ENCODE results near the gene CTNS. TPM values are rescaled to one million over a fixed set of nuclear protein-coding genes. Genes with fewer than 3 reads are reported as not detected.
A peak's percentile ranks its signal among the peaks of the same experiment; 100 is the strongest.
"Not testable (repeated sequence)": the region's sequence is repeated elsewhere in the genome, so short reads cannot be mapped to it uniquely, and the experiment has no call there.

Gene CTNS
- total and polyA plus RNA-seq, 8 donors, result 4.0 to 74.5 (median 11.9) TPM

GRCh38 chr17:3704931-3705717 is 68.6 kb downstream of the CTNS start:
- Histone ChIP-seq H3K4me3 (no peak overlapping the region), H3K36me3 (no peaks in the 10 kb centered on the region), H3K4me1 (no peaks in the 10 kb centered on the region), H3K27me3 (no peaks in the 10 kb centered on the region), H3K27ac (no peak overlapping the region), H3K9me3 (no peaks in the 10 kb centered on the region)
- intact Hi-C loops (cut with DNase I; ENCODE audit: low total_unique reads), result no loop called here
- WGBS, 5 donors, result 83 to 88% (median 85%) methylated on average over 20 of the region's 20 CpGs
- TF ChIP-seq EP300 (IDR thresholded peaks at IDR 0.05) (no peak), POLR2A (IDR thresholded peaks at IDR 0.05) (no peak), POLR2AphosphoS5 (IDR thresholded peaks at IDR 0.05) (no peak)
- TF ChIP-seq, protein P1, sequence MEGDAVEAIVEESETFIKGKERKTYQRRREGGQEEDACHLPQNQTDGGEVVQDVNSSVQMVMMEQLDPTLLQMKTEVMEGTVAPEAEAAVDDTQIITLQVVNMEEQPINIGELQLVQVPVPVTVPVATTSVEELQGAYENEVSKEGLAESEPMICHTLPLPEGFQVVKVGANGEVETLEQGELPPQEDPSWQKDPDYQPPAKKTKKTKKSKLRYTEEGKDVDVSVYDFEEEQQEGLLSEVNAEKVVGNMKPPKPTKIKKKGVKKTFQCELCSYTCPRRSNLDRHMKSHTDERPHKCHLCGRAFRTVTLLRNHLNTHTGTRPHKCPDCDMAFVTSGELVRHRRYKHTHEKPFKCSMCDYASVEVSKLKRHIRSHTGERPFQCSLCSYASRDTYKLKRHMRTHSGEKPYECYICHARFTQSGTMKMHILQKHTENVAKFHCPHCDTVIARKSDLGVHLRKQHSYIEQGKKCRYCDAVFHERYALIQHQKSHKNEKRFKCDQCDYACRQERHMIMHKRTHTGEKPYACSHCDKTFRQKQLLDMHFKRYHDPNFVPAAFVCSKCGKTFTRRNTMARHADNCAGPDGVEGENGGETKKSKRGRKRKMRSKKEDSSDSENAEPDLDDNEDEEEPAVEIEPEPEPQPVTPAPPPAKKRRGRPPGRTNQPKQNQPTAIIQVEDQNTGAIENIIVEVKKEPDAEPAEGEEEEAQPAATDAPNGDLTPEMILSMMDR (IDR thresholded peaks at IDR 0.05), result no peak
- DNase-seq, result no peak

DNA sequence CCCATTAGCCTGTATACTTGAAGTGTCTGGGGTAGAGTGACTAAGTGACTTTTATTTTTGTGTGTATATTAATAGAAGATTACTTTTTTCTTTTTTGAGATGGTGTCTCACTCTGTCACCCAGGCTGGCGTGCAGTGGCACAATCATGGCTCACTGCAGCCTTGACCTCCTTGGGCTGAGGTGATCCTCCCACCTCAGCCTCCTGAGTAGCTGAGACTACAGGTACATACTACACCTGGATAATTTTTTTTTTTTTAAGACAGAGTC is 69.1 kb downstream of the CTNS start:
- H3K36me3 ChIP-seq; H3K27ac ChIP-seq; H3K4me3 ChIP-seq; H3K9me3 ChIP-seq; H3K27me3 ChIP-seq; intact Hi-C loops (cut with DNase I; ENCODE audit: low total_unique reads); H3K4me1 ChIP-seq; DNase-seq: not testable (repeated sequence)
- WGBS, 5 donors, result 89 to 100% (median 96%) methylated on average over 1 of the region's 1 CpG

DNA sequence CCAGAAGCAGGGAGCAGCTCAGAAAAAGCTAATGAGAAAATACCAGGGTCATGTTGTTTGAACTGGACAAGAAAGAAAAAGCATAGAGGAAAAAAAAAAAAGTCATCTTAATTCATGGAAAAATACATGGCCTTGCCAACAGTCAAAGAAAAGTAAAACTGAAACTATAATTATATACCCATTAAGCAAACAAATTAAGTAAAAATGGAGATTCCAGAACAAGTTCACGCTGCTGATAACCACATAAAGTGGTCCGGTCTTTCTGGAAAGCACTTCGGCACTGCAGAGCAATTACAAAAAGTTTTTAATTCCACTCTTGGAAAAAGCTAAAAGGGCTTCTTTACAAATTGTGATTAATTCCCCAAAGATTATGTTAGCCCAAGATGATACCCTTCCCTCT is 71.8 kb downstream of the CTNS start:
- intact Hi-C loops (cut with DNase I; ENCODE audit: low total_unique reads), result no loop called here
- Histone ChIP-seq H3K4me1 (peaks cover 0 to 7% (median 0%) of the 10 kb centered on the region in 4 donors), H3K27ac (peak overlapping the region in 1 of 5 donors; percentile 39), H3K27me3 (no peaks in the 10 kb centered on the region), H3K4me3 (no peak overlapping the region), H3K9me3 (no peaks in the 10 kb centered on the region), H3K36me3 (peaks cover 3 to 18% (median 13%) of the 10 kb centered on the region in 4 donors)
- WGBS, 5 donors, result 27 to 50% (median 29%) methylated on average over 3 of the region's 3 CpGs
- TF ChIP-seq POLR2A (IDR thresholded peaks at IDR 0.05), result no peak
- no peak for TF ChIP-seq POLR2AphosphoS5 (IDR thresholded peaks at IDR 0.05)
- no peak for TF ChIP-seq EP300 (IDR thresholded peaks at IDR 0.05)
- TF ChIP-seq, protein P1 (IDR thresholded peaks at IDR 0.05), result no peak
- DNase-seq, result no peak

DNA sequence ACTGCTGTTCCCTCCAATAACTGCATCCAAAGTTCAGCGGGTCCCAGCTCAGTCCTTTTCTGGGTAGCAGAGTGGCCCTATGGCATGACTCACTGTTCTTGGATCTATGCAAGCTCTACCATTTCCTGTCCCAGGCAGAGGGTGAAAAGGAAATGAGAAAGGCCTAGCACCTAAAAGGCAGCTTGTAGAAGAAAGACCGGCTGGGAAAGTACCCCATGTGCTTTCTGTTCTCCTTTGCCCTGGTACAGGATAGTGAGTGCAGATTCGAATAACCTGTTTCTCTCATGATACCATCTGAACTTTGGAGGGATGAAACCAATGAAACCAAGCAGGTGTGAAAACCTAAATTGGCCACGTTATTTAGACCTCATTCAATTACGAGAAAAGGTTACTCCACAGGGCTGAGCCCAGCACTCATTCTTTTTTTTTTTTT is 74.4 kb downstream of the CTNS start:
- Histone ChIP-seq H3K9me3 (no peaks in the 10 kb centered on the region), H3K27me3 (no peaks in the 10 kb centered on the region), H3K4me3 (no peak overlapping the region), H3K27ac (peak overlapping the region in 2 of 5 donors; percentile 22 to 68), H3K36me3 (peaks cover 19 to 44% (median 37%) of the 10 kb centered on the region in 4 donors), H3K4me1 (peaks cover 0 to 7% (median 0%) of the 10 kb centered on the region in 4 donors)
- peak in 1 of 2 donors; percentile 69 for DNase-seq
- WGBS, 5 donors, result 54 to 73% (median 68%) methylated on average over 5 of the region's 5 CpGs
- intact Hi-C loops (cut with DNase I; ENCODE audit: low total_unique reads), result no loop called here
- TF ChIP-seq EP300 (IDR thresholded peaks at IDR 0.05), result no peak
- TF ChIP-seq, protein P1 (IDR thresholded peaks at IDR 0.05), result no peak
- TF ChIP-seq POLR2AphosphoS5 (IDR thresholded peaks at IDR 0.05), result peak in 1 of 3 donors; percentile 20

Other genes starting within 250 kb of the CTNS start
- gene OR1E1, start 238.3 kb upstream of the CTNS start, total RNA-seq, result not detected
- gene OR1E1, start 238.3 kb upstream of the CTNS start, polyA plus RNA-seq, result not detected
- gene OR3A3, start 225.4 kb upstream of the CTNS start, total RNA-seq, result not detected
- not detected for gene OR3A3, start 225.4 kb upstream of the CTNS start, polyA plus RNA-seq
- not detected for gene OR1E2, start 202.9 kb upstream of the CTNS start, total RNA-seq
- gene OR1E2, start 202.9 kb upstream of the CTNS start, polyA plus RNA-seq, result not detected
- 1 to 10 TPM in 1 of 5 donors, not detected in 4; 4.1 TPM for gene SPATA22, start 164.9 kb upstream of the CTNS start, total RNA-seq
- 1 to 10 TPM in 1 of 3 donors, not detected in 2; 1.1 TPM for gene SPATA22, start 164.9 kb upstream of the CTNS start, polyA plus RNA-seq
- 1 to 10 TPM in 4 of 5 donors, not detected in 1; 2.7 to 7.3 (median 4.7) TPM for gene ASPA, start 160.8 kb upstream of the CTNS start, total RNA-seq
- gene ASPA, start 160.8 kb upstream of the CTNS start, polyA plus RNA-seq, result 1 to 10 TPM in 2 of 3 donors, under 1 TPM in 1; 0.53 to 3.1 (median 2.2) TPM
- 1 to 10 TPM in 3 of 5 donors, under 1 TPM in 2; under 0.01 to 6.7 (median 1.2) TPM for gene TRPV3, start 78.9 kb upstream of the CTNS start, total RNA-seq
- under 1 TPM in 2 of 3 donors, not detected in 1; 0.25 to 0.33 TPM for gene TRPV3, start 78.9 kb upstream of the CTNS start, polyA plus RNA-seq
- gene TRPV1, start 27.3 kb upstream of the CTNS start, total RNA-seq, result 10 to 100 TPM in 4 of 5 donors, 1 to 10 TPM in 1; 3.9 to 71.8 (median 19.4) TPM
- 1 to 10 TPM in 2 of 3 donors, under 1 TPM in 1; 0.92 to 4.2 (median 3.1) TPM for gene TRPV1, start 27.3 kb upstream of the CTNS start, polyA plus RNA-seq
- 10 to 100 TPM; 10.5 to 29.4 (median 12.3) TPM for gene SHPK, start 510 bp upstream of the CTNS start, total RNA-seq
- 1 to 10 TPM; 4.9 to 5.5 (median 5.1) TPM for gene SHPK, start 510 bp upstream of the CTNS start, polyA plus RNA-seq
- 100 to 1,000 TPM in 4 of 5 donors, 10 to 100 TPM in 1; 52.7 to 229 (median 108) TPM for gene TAX1BP3, start 31.8 kb downstream of the CTNS start, total RNA-seq
- gene TAX1BP3, start 31.8 kb downstream of the CTNS start, polyA plus RNA-seq, result 100 to 1,000 TPM; 114 to 267 (median 235) TPM
- 10 to 100 TPM in 2 of 5 donors, 1 to 10 TPM in 1, not detected in 2; 2.6 to 28.6 (median 19.1) TPM for gene EMC6, start 32.1 kb downstream of the CTNS start, total RNA-seq
- gene EMC6, start 32.1 kb downstream of the CTNS start, polyA plus RNA-seq, result 10 to 100 TPM; 60.2 to 75.6 (median 75.3) TPM
- gene P2RX5, start 59.4 kb downstream of the CTNS start, total RNA-seq, result 10 to 100 TPM in 1 of 5 donors, 1 to 10 TPM in 3, not detected in 1; 3.7 to 37.5 (median 7.1) TPM
- gene P2RX5, start 59.4 kb downstream of the CTNS start, polyA plus RNA-seq, result 1 to 10 TPM in 2 of 3 donors, not detected in 1; 1.1 to 7.1 TPM
- gene HASPIN, start 87.1 kb downstream of the CTNS start, total RNA-seq, result under 1 TPM in 3 of 5 donors, not detected in 2; 0.55 to 0.89 (median 0.87) TPM
- under 1 TPM in 2 of 3 donors, not detected in 1; 0.30 to 0.68 TPM for gene HASPIN, start 87.1 kb downstream of the CTNS start, polyA plus RNA-seq
- 10 to 100 TPM in 3 of 5 donors, 1 to 10 TPM in 2; 4.5 to 39.4 (median 13.6) TPM for gene ITGAE, start 164.4 kb downstream of the CTNS start, total RNA-seq
- gene ITGAE, start 164.4 kb downstream of the CTNS start, polyA plus RNA-seq, result 10 to 100 TPM; 36.9 to 66.8 (median 55.9) TPM
- 10 to 100 TPM in 4 of 5 donors, 1 to 10 TPM in 1; 7.6 to 40.6 (median 28.1) TPM for gene NCBP3, start 209.5 kb downstream of the CTNS start, total RNA-seq
- 10 to 100 TPM in 2 of 3 donors, 1 to 10 TPM in 1; 8.6 to 31.0 (median 19.1) TPM for gene NCBP3, start 209.5 kb downstream of the CTNS start, polyA plus RNA-seq

All from stomach (tissue), 9 donors.